Stimulated activated CD4-positive, alpha-beta T cell treated with anti-CD3 and anti-CD28 coated beads, Interleukin-12 subunit alpha, Interleukin-12 subunit beta, amount 100 ng/mL, for 24 hours (primary cell): Measurements from ENCODE around the gene KLK6.

Experiments
- DNase-seq, 2 experiments: peaks; one replicate each; pipeline ENCODE4 v3.0.0-alpha.2; 2020; ENCODE audit warnings: low read depth in 2 of 2

Gene KLK6

GRCh38 chr19:50952910-50953309 is 16.5 kb downstream of the KLK6 start, which contains the start of gene KLK5:
Gene KLK5, minus strand, starts transcription at chr19:50953038. Its CDS starts 381 bp downstream, at chr19:50952657.
- DNase-seq, result no peak

- no peak for DNase-seq
These were observed 19.5 kb downstream of the KLK6 start for GRCh38 chr19:50949861-50950260.

- DNase-seq, result no peak
These were observed 22.3 kb downstream of the KLK6 start for GRCh38 chr19:50947123-50947522.

- no peak for DNase-seq
These were observed 24.6 kb downstream of the KLK6 start for GRCh38 chr19:50944795-50945194.

GRCh38 chr19:50943074-50943828 is 26.1 kb downstream of the KLK6 start:
- DNase-seq, result no peak

- no peak for DNase-seq
These were observed 29.8 kb downstream of the KLK6 start for GRCh38 chr19:50939596-50939995.

- DNase-seq, result no peak
These were observed 35.8 kb downstream of the KLK6 start for GRCh38 chr19:50933640-50934039.

- DNase-seq, result no peak
These were observed 36.7 kb downstream of the KLK6 start for GRCh38 chr19:50932690-50933083.

- no peak for DNase-seq
These were observed 37.2 kb downstream of the KLK6 start for GRCh38 chr19:50932018-50932689.

GRCh38 chr19:50931023-50931422 is 38.4 kb downstream of the KLK6 start:
- no peak for DNase-seq

- DNase-seq, result no peak
These were observed 40.6 kb downstream of the KLK6 start for GRCh38 chr19:50928831-50929230.

- DNase-seq, result no peak
These were observed 43.2 kb downstream of the KLK6 start for GRCh38 chr19:50926144-50926543.

- DNase-seq, result no peak
These were observed 43.7 kb downstream of the KLK6 start for GRCh38 chr19:50925734-50926133.

- DNase-seq, result no peak
These were observed 44.8 kb downstream of the KLK6 start for GRCh38 chr19:50924586-50924985.

GRCh38 chr19:50922317-50922853 is 47.0 kb downstream of the KLK6 start:
- DNase-seq, result peak; percentile 65 to 70

GRCh38 chr19:50921426-50922316 is 47.7 kb downstream of the KLK6 start:
- no peak for DNase-seq

- DNase-seq, result no peak
These were observed 53.3 kb downstream of the KLK6 start for GRCh38 chr19:50916069-50916468.

- DNase-seq, result no peak
These were observed 56.4 kb downstream of the KLK6 start for GRCh38 chr19:50912727-50913716.

- no peak for DNase-seq
These were observed 57.2 kb downstream of the KLK6 start for GRCh38 chr19:50912102-50912599.
